ENCODE results near the gene MAPK8IP2. TPM values are rescaled to one million over a fixed set of nuclear protein-coding genes. Genes with fewer than 3 reads are reported as not detected.

MAPK8IP2 gene
- total RNA-seq (2012; rRNA removed) (under 0.01 TPM in 2 replicates), polyA plus RNA-seq (2012; rRNA removed) (0.14 and 0.22 TPM in 2 replicates), Bru-seq, nascent RNA (percentile 8 among the genes with signal in this experiment), BruChase-seq, experiment 1, labeled RNA remaining after a 6-hour chase (percentile 31 among the genes with signal in this experiment), BruChase-seq, experiment 2, labeled RNA remaining after a 2-hour chase (percentile 18 among the genes with signal in this experiment)
- polyA plus RNA-seq (2012; cell fraction: cytosol; rRNA removed): 0.05 and 0.29 TPM in 2 replicates
- polyA plus RNA-seq (2012; cell fraction: nucleus; rRNA removed; ENCODE audit: low replicate concordance): 0.30 and 0.50 TPM in 2 replicates
- long read RNA-seq, partial matches to known transcripts: 1 of 2 reads
- long read RNA-seq, other reads (novel, unspliced or antisense): 1 of 2 reads

- Histone ChIP-seq H3K23ac (ENCODE audit: low read depth, low read length) (no peak within 1 kb of the TSS), H2BK120ac (ENCODE audit: low read depth, low read length) (no peak within 1 kb of the TSS), H4K91ac (ENCODE audit: insufficient read depth, low read depth, low read length) (no peak within 1 kb of the TSS), H3K18ac (ENCODE audit: low read depth, low read length) (no peak within 1 kb of the TSS), H2BK20ac (ENCODE audit: low read depth, low read length) (no peak within 1 kb of the TSS), H3K79me1 (ENCODE audit: low read depth in 1 of 2, low read length in 2 of 2) (no peaks in the 10 kb centered on the region), H3K27me3 (ENCODE audit: control insufficient read depth, insufficient read depth, low read length) (peaks cover 49% of the 10 kb centered on the region), H3K4me2 (ENCODE audit: low read depth, low read length) (no peak within 1 kb of the TSS), H3K9me1 (ENCODE audit: insufficient read depth, low read length) (0 out of 2 replicates have a peak, but pooled peaks cover 6% of the 10 kb centered on the region), H3K4me3 (ENCODE audit: insufficient read depth, low read depth, low read length) (peak within 1 kb of the TSS; percentile 14; the same call in 1 of the 2 replicates), H2AK9ac (replicated peaks; ENCODE audit: low read depth, low read length, poor library complexity) (no peak within 1 kb of the TSS), H3K9me3 (ENCODE audit: control insufficient read depth, insufficient read depth, low read length) (0 out of 2 replicates have a peak, but pooled peaks cover 2% of the 10 kb centered on the region), H4K20me1 (ENCODE audit: insufficient read depth, low read length) (peaks cover 10% of the 10 kb centered on the region), H2BK5ac (ENCODE audit: low read depth, low read length, poor library complexity, severe bottlenecking) (no peak within 1 kb of the TSS), H2BK15ac (ENCODE audit: low read depth, low read length) (no peak within 1 kb of the TSS), H3K27ac (ENCODE audit: insufficient read depth, low read length) (no peak within 1 kb of the TSS), H3K4me1 (ENCODE audit: control insufficient read depth, insufficient read depth, low read length) (no peaks in the 10 kb centered on the region), H3K9ac (ENCODE audit: low read depth, low read length) (no peak within 1 kb of the TSS), H3K14ac (replicated peaks; ENCODE audit: low read depth, low read length) (no peak within 1 kb of the TSS), H3K4ac (ENCODE audit: low read depth, low read length) (no peak within 1 kb of the TSS), H3K56ac (ENCODE audit: extremely low read depth, insufficient read depth, low read length) (no peak within 1 kb of the TSS), H4K5ac (ENCODE audit: low read depth, low read length) (no peak within 1 kb of the TSS), H3K36me3 (ENCODE audit: control insufficient read depth, insufficient read depth, low read length) (no peaks in the 10 kb centered on the region), H2AFZ (replicated peaks; ENCODE audit: low read length, poor library complexity) (peak within 1 kb of the TSS; percentile 26), H4K8ac (ENCODE audit: low read depth in 2 of 2, low read length in 2 of 2) (no peak within 1 kb of the TSS), H2AK5ac (ENCODE audit: low read depth, low read length) (no peak within 1 kb of the TSS)
- intact Hi-C loops (cut with micrococcal nuclease): no loop called here
- ATAC-seq (ENCODE audit: low read depth) (peak; percentile 62), DNase-seq (no peak)
- CTCF ChIA-PET: no interaction called here
- no TSS peak for BruUV-seq (replicated peaks)
- 0% methylated on average over 2 of the region's 61 CpGs; no CpG with 5 or more reads in 1 of the 2 experiments for WGBS, 2 experiments (ENCODE audit: extremely low coverage in 2 of 2, insufficient read length in 1 of 2)
- in situ Hi-C loops (cut with MboI; ENCODE audit: low sequenced_read_pairs): no loop called here
- dilution Hi-C loops (cut with HindIII; ENCODE audit: low sequenced_read_pairs, unreplicated experiment): no loop called here
- POLR2A ChIA-PET (ENCODE audit: unreplicated experiment): no interaction called here
- TF ChIP-seq BHLHE40 (IDR thresholded peaks at IDR 0.05; ENCODE audit: low read depth, low read length) (no peak), ELK1 (IDR thresholded peaks at IDR 0.05; ENCODE audit: borderline replicate concordance, low read depth, low read length) (no peak), SMC3 (IDR thresholded peaks at IDR 0.05; ENCODE audit: low read depth, low read length) (no peak), MXI1 (IDR thresholded peaks at IDR 0.05; ENCODE audit: borderline replicate concordance, low read depth, low read length) (no peak), MAZ (IDR thresholded peaks at IDR 0.05; ENCODE audit: borderline replicate concordance, low read depth, low read length) (no peak), USF2 (IDR thresholded peaks at IDR 0.05; ENCODE audit: low read depth, low read length) (no peak), RAD21 (IDR thresholded peaks at IDR 0.05; ENCODE audit: low read length) (no peak), RFX5 (IDR thresholded peaks at IDR 0.05; ENCODE audit: low read depth, low read length) (no peak), CHD1 (IDR thresholded peaks at IDR 0.05; ENCODE audit: low read depth, low read length) (no peak), FOS (IDR thresholded peaks at IDR 0.05; ENCODE audit: low read depth, low read length) (no peak), MAFK (IDR thresholded peaks at IDR 0.05; ENCODE audit: low read depth, low read length) (no peak), NFE2L2 (IDR thresholded peaks at IDR 0.05; ENCODE audit: low read depth, low read length) (no peak), POLR2A (IDR thresholded peaks at IDR 0.05; ENCODE audit: low read depth, low read length) (no peak), CTCF (conservative IDR thresholded peaks at IDR 0.05; ENCODE audit: low read depth, low read length) (no peak), CEBPB (IDR thresholded peaks at IDR 0.05; ENCODE audit: low read depth, low read length) (no peak)
These were observed at the start of gene MAPK8IP2 for GRCh38 chr22:50600538-50600937. Gene MAPK8IP2, plus strand, starts transcription at chr22:50600793. Its CDS starts 26 bp downstream, at chr22:50600819.
